H1 (cell line): ENCODE results near the gene MATK.

Source experiments
- ATF3 ChIP-seq: IDR thresholded peaks from 2 replicates; pipeline ENCODE4 v1.6.1; 2011; ENCODE audit warnings: low read depth, mild to moderate bottlenecking, low read length; ENCODE audit not compliant: insufficient read depth
- EGR1 ChIP-seq: IDR thresholded peaks from 2 replicates; pipeline ENCODE4 v1.6.1; 2011; ENCODE audit warnings: low read depth, low read length, borderline replicate concordance
- GABPA ChIP-seq: IDR thresholded peaks from 2 replicates; pipeline ENCODE4 v1.6.1; 2011; ENCODE audit warnings: mild to moderate bottlenecking, low read length, moderate library complexity, borderline replicate concordance; ENCODE audit not compliant: insufficient read depth
- KDM4A ChIP-seq: IDR thresholded peaks from one replicate; pipeline ENCODE4 v1.7.1; 2012; ENCODE audit warnings: low read depth, mild to moderate bottlenecking, moderate library complexity, low read length, inconsistent platforms; ENCODE audit not compliant: severe bottlenecking
- POLR2AphosphoS5 ChIP-seq: IDR thresholded peaks from 2 replicates; pipeline ENCODE4 v1.6.1; 2011; ENCODE audit warnings: low read depth, low read length
- TAF7 ChIP-seq: optimal IDR thresholded peaks from 2 replicates; pipeline ENCODE3; 2011; ENCODE audit warnings: low read depth, mild to moderate bottlenecking, inconsistent platforms, low read length, moderate library complexity, borderline replicate concordance
- YY1 ChIP-seq: IDR thresholded peaks from 2 replicates; pipeline ENCODE4 v1.6.1; 2011; ENCODE audit warnings: low read depth, mild to moderate bottlenecking, low read length
- TF ChIP-seq, protein P1 (sequence below), 3 experiments: IDR thresholded peaks; 1 replicate in 2 of 3; 2 replicates in 1 of 3; pipeline versions ENCODE4 v1.5.1 to v1.6.1; 2011; ENCODE audit warnings: low read length in 3 of 3, mild to moderate bottlenecking in 3 of 3, inconsistent platforms in 2 of 3, low read depth in 1 of 3, moderate library complexity in 1 of 3; ENCODE audit not compliant: insufficient read depth in 1 of 3; ENCODE audit errors: control extremely low read depth in 1 of 3

GRCh38 chr19:3765121-3765520 lies 21.1 kb downstream of the MATK start:
- TF ChIP-seq KDM4A (no peak), GABPA (no peak), POLR2AphosphoS5 (no peak), EGR1 (no peak), TAF7 (no peak), YY1 (no peak), ATF3 (no peak)
- TF ChIP-seq, protein P1, sequence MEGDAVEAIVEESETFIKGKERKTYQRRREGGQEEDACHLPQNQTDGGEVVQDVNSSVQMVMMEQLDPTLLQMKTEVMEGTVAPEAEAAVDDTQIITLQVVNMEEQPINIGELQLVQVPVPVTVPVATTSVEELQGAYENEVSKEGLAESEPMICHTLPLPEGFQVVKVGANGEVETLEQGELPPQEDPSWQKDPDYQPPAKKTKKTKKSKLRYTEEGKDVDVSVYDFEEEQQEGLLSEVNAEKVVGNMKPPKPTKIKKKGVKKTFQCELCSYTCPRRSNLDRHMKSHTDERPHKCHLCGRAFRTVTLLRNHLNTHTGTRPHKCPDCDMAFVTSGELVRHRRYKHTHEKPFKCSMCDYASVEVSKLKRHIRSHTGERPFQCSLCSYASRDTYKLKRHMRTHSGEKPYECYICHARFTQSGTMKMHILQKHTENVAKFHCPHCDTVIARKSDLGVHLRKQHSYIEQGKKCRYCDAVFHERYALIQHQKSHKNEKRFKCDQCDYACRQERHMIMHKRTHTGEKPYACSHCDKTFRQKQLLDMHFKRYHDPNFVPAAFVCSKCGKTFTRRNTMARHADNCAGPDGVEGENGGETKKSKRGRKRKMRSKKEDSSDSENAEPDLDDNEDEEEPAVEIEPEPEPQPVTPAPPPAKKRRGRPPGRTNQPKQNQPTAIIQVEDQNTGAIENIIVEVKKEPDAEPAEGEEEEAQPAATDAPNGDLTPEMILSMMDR (IDR thresholded peaks at IDR 0.05; ENCODE audit: control extremely low read depth in 1 of 3, insufficient read depth in 1 of 3, low read depth in 1 of 3, low read length in 3 of 3), result no peak
